ENCODE data around the gene EIPR1.
"Not testable (repeated sequence)": the region's sequence is repeated elsewhere in the genome, so short reads cannot be mapped to it uniquely, and the experiment has no call there.

Gene EIPR1

DNA sequence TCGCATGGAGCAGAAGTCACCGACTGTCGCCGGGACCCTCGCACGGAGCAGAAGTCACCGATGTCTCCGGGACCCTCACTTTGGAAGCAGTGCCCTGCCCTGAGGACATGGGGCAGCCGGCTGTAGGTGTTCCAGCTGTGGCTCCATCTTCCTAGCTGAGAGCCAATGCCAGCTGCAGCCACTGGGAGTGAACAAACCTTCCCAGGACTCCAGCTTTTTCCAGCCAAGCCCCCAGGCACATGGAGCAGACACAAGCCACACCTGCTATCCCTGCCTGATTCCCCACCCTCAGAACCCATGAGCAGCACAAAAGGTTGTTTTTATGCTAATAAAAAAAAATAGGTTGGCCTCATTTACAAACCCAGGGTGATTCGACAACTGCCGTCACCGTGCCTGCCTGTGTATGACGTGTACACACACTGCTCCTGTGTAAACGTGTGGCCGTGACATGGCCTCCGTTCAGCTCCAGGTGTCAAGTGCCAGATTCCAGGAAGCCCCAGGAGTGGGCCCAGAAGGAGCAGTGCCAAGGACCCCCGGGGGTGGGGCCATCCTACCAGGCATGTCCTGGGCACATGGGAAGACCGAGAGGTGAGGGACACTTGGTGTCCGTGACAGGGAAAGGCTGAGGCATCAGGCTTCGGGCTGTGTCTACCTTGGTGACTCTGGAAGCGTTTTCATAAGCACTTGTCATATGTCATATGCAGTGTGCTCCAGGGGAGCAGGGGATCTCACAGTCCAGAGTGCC is 91.5 kb downstream of the EIPR1 start:
- TF ChIP-seq, protein P1, sequence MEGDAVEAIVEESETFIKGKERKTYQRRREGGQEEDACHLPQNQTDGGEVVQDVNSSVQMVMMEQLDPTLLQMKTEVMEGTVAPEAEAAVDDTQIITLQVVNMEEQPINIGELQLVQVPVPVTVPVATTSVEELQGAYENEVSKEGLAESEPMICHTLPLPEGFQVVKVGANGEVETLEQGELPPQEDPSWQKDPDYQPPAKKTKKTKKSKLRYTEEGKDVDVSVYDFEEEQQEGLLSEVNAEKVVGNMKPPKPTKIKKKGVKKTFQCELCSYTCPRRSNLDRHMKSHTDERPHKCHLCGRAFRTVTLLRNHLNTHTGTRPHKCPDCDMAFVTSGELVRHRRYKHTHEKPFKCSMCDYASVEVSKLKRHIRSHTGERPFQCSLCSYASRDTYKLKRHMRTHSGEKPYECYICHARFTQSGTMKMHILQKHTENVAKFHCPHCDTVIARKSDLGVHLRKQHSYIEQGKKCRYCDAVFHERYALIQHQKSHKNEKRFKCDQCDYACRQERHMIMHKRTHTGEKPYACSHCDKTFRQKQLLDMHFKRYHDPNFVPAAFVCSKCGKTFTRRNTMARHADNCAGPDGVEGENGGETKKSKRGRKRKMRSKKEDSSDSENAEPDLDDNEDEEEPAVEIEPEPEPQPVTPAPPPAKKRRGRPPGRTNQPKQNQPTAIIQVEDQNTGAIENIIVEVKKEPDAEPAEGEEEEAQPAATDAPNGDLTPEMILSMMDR (IDR thresholded peaks at IDR 0.05; ENCODE audit: low read depth, low read length) = no peak
- no peak overlapping the region for H3K4me3 ChIP-seq (ENCODE audit: low read depth, low read length)

DNA sequence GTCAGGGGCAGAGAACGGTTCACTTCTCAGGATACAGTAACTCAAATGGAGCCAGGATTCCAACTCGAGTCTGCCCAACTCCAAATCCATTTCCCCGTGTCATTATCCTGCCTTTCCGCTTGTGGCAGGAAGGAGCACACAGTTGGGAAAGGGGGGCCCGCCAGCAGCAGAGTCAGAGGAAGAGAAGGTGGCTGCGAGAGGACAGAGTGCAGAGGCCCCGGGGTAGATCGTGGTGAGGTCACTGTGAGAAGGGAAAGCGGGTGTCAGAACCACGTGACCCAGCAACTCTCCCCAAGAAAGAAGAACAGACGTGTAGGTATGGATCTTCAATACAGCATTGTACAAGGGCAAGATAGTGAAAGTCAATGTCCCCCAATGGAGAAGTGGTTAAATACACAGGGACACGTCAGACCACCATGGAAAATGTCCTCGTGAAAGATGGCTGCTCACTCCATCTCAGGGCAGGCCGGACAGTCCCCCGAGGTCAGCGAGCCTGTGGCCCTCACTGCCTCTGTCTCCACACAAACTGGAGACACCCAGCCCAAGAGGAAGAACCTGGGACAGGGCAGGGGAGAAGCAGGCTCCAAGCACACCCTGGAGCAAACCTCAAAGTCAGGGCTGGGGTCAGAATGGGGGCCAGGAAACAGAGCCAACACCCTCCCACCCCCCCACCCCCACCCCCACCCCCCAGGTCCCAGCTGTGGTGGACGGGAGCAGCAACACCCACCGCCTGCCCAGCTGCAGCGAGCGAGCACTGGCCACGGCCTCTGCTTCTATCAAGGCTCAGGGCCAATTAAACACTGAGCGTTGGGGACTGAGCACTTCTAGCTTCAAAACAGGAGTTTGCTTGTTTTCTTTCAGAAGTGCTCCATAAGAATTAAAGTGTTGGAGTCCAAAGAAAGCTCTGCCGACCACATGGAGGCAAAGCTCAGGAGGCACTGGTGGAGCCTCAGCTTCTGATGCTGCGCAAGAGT is 92.7 kb downstream of the EIPR1 start:
- no peak overlapping the region for H3K4me3 ChIP-seq (ENCODE audit: low read depth, low read length)
- TF ChIP-seq, protein P1 (IDR thresholded peaks at IDR 0.05; ENCODE audit: low read depth, low read length) = no peak

DNA sequence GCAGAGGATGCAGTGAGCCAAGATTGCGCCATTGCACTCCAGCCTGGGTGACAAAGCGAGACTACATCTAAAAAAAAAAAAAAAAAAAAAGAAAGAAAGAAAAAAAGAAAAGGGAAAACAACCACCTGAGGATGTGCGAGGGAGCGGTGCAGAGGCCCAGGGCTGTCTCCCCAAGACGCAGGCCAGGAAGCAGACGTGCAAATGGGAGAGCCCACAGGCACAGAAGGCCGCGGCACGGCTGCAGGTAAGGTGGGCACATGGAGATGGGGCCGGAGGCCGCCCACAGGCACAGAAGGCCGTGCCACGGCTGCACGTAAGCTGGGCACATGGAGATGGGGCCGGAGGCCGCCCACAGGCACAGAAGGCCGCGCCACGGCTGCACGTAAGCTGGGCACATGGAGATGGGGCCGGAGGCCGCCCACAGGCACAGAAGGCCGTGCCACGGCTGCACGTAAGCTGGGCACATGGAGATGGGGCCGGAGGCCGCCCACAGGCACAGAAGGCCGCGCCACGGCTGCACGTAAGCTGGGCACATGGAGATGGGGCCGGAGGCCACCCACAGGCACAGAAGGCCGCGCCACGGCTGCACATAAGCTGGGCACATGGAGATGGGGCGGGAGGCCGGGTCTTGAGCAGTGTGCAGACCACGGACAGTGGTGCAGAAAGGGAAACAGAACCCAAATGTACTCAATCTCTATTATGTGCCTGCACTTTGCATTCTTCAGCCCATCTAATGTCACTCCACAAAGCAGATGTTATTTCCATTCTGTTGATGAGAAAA is 93.6 kb downstream of the EIPR1 start:
- not testable (repeated sequence) for H3K4me3 ChIP-seq (ENCODE audit: low read depth, low read length)

DNA sequence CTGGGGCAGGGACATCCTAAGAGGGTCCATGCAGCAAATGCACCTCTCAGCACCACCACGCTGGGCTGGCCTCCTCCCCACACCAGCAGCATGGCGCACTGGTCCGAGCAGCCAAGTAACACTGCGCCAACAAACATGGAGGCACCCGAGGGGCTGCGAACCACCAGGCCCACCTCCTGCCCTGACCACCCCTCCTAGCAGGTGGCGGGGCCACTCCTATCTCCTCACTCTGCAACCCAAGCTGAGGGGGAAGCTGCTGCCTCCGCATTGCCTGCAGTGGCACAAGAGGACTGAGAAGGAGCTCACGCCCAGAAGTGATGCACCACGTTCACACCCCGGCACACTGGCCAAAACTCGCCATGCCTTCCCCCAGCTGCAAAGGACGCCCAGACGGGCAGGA is 94.4 kb downstream of the EIPR1 start:
- TF ChIP-seq, protein P1 (IDR thresholded peaks at IDR 0.05; ENCODE audit: low read depth, low read length) = no peak

DNA sequence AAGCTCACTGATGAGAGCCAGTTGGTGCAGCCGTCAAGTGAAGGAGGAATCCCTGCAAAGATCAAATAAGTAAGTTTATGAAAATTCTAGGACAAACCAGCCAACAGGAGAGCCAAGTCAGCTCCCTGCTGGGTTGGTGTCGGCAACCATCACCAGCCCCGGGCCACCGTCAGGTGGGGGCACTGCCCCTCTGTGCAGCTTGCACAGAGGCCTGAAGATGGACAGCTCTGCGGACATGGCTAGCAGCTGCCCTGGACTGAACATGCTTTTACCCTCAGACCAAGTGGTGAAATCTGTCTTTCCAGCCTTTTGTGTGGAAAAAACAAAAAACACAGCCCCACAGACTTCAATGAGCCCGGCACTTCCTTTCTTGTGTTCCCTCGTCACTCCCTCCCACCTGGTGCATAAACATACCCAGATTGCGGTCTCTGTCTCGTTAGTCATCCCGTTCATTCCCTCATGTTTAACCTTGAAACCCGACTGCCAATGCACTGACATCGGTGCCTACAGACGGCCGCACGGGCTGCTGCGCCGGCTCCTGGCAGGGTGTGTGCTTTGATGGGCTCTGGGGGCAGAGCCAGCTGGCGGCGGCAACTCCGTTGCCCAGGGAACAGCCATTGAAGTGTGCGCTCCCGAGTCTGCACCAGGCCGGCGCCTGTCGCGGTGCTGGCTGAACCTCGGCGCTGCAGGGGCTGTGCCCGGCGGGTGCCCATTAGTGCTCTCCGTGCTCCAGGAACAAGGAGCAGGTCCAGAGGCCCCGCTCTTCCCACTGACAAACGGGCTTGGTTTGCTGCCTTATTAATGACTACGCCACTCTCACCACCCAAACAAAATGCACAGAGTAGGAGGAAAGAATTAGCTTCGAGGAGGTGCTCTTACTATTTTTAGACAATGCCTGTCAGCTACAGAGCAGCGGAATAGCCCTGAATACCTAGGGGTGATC is 95.3 kb downstream of the EIPR1 start:
- H3K4me3 ChIP-seq (ENCODE audit: low read depth, low read length) = no peak overlapping the region
- TF ChIP-seq, protein P1 (IDR thresholded peaks at IDR 0.05; ENCODE audit: low read depth, low read length) = no peak

More for the DNA sequence above, 94.4 kb downstream of the EIPR1 start:
- H3K4me3 ChIP-seq (ENCODE audit: low read depth, low read length) = no peak overlapping the region

DNA sequence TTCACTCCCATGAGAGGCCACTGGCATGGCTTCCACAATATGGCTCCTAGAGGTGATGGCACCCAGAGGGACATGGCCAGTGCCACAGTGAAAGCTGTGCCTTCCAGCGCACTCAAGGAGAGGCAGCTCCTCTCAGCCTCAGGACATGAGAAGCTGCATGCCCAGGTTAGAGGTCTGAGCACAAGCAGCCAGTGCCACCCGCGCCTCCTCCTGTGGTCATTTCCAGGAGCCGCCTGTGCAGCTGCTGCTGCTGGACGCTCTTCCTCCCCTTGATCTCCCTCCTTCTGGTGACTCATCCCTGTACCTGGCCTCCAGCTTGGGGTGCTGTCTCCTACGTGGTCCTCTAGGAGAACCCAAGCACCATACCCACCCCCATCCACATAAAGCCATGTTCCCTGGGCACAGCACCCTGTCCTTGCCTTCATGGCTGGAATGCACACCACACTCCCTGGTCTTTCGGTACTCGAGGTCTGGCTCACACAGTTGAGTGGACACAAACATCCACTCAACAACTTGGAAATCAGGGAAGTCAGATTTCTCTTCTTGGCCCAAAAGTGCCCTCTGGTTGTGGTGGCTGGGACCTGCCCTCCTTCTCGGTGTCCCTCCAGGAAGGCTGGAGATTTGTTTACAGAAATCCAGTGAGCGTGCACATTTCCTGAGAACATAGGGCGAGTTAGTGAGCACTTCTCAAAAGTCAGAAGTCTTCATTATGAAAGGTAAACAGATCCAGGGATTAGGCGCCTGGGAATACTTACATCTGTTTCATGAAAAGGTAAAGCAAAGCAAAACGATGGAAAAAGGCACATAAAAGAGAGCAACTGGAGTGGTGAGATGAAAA is 96.7 kb downstream of the EIPR1 start:
- TF ChIP-seq, protein P1 (IDR thresholded peaks at IDR 0.05; ENCODE audit: low read depth, low read length) = no peak
- no peak overlapping the region for H3K4me3 ChIP-seq (ENCODE audit: low read depth, low read length)
